ENCODE measurements around the gene CDH26.

The CDH26 gene

DNA sequence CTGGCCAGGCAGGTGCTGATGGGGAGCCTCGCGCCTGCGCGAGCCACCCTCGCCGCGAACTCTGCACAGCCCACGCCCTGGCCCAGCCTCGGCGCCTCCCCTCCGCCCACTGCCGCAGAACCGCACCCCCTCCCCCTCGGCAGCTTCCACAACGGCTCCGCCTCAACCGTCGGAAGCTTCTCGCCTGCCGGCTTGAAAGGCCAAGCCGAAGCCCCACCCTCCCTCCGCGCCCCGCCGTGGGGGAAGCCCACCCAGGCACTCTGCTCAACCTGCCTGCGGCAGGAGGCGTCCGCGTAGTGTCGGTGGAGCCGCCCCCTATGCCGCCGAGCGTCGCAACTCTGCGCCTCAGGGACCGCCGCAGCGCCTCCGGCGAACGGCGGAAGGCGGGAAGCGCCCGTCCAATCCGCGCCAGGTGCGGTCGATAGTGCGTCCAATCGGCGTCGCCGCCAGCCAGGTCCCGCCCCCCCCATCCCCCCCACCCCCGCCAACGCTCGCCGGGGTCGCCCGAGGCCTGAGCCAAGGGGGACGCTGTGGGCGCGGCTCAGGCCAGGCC is 24.9 kb upstream of the CDH26 start, which contains the start of gene SYCP2:
SYCP2 (minus strand) TSS at position 342 of the 553 bp plus-strand sequence. CDS start 11,224 bp downstream, outside the sequence.
- H3K27me3 ChIP-seq (ENCODE audit: control insufficient read depth in 1 of 2, insufficient read depth in 2 of 2, low read length in 2 of 2): no peaks in the 10 kb centered on the region
- no peaks in the 10 kb centered on the region for H3K9me3 ChIP-seq (ENCODE audit: control insufficient read depth in 1 of 2, low read length in 2 of 2)
- peak within 1 kb of the TSS; percentile 43 to 60 for H3K9ac ChIP-seq (ENCODE audit: low read depth in 1 of 2, low read length in 2 of 2)
- peak within 1 kb of the TSS; percentile 68 to 73 for H3K4me3 ChIP-seq (ENCODE audit: low read depth in 1 of 2, low read length in 2 of 2)
- H3K27ac ChIP-seq (ENCODE audit: low read depth, low read length): peak within 1 kb of the TSS; percentile 31
- H3K4me1 ChIP-seq (ENCODE audit: control insufficient read depth in 1 of 2, insufficient read depth in 2 of 2, low read length in 2 of 2): peaks cover 12 to 23% of the 10 kb centered on the region in 2 donors
- H3K36me3 ChIP-seq (ENCODE audit: control insufficient read depth in 1 of 2, insufficient read depth in 2 of 2, low read length in 2 of 2): no peaks in the 10 kb centered on the region

GRCh38 chr20:59933849-59934585 is 24.2 kb upstream of the CDH26 start:
- Histone ChIP-seq H3K4me1 (ENCODE audit: control insufficient read depth in 1 of 2, insufficient read depth in 2 of 2, low read length in 2 of 2) (peaks cover 19 to 29% of the 10 kb centered on the region in 2 donors), H3K9ac (ENCODE audit: low read depth in 1 of 2, low read length in 2 of 2) (peak overlapping the region; percentile 43 to 60), H3K27me3 (ENCODE audit: control insufficient read depth in 1 of 2, insufficient read depth in 2 of 2, low read length in 2 of 2) (no peaks in the 10 kb centered on the region), H3K27ac (ENCODE audit: low read depth, low read length) (peak overlapping the region; percentile 3), H3K4me3 (ENCODE audit: low read depth in 1 of 2, low read length in 2 of 2) (peak overlapping the region; percentile 68 to 73), H3K9me3 (ENCODE audit: control insufficient read depth in 1 of 2, low read length in 2 of 2) (no peaks in the 10 kb centered on the region), H3K36me3 (ENCODE audit: control insufficient read depth in 1 of 2, insufficient read depth in 2 of 2, low read length in 2 of 2) (no peaks in the 10 kb centered on the region)

- no peaks in the 10 kb centered on the region for H3K36me3 ChIP-seq (ENCODE audit: control insufficient read depth in 1 of 2, insufficient read depth in 2 of 2, low read length in 2 of 2)
- peaks cover 23 to 33% of the 10 kb centered on the region in 2 donors for H3K4me1 ChIP-seq (ENCODE audit: control insufficient read depth in 1 of 2, insufficient read depth in 2 of 2, low read length in 2 of 2)
- no peaks in the 10 kb centered on the region for H3K9me3 ChIP-seq (ENCODE audit: control insufficient read depth in 1 of 2, low read length in 2 of 2)
- H3K9ac ChIP-seq (ENCODE audit: low read depth in 1 of 2, low read length in 2 of 2): peak overlapping the region in 1 of 2 donors; percentile 1
- H3K27me3 ChIP-seq (ENCODE audit: control insufficient read depth in 1 of 2, insufficient read depth in 2 of 2, low read length in 2 of 2): no peaks in the 10 kb centered on the region
- H3K27ac ChIP-seq (ENCODE audit: low read depth, low read length): no peak overlapping the region
- no peak overlapping the region for H3K4me3 ChIP-seq (ENCODE audit: low read depth in 1 of 2, low read length in 2 of 2)
These were observed 22.6 kb upstream of the CDH26 start for GRCh38 chr20:59935457-59936185.

DNA sequence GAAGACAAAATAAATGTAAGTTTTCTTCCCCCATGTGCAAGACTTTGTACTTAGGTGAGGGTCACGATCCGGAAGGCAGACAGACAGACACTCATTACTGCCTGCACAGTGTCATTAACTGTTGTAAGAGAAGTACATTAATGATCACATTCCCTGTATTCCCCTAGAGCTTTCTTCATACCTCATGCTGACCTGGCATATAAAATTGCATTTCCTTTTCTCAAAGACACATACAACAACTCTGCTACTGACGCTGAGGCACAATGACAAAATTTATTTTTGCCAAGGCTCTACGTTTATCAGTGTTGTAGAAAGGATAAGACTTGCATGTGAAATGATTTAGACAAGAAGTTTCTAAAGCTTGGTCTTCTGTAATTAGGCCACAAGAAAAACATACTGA is 21.8 kb upstream of the CDH26 start:
- peak overlapping the region in 1 of 2 donors; percentile 1 for H3K9ac ChIP-seq (ENCODE audit: low read depth in 1 of 2, low read length in 2 of 2)
- H3K4me1 ChIP-seq (ENCODE audit: control insufficient read depth in 1 of 2, insufficient read depth in 2 of 2, low read length in 2 of 2): peaks cover 28 to 41% of the 10 kb centered on the region in 2 donors
- no peak overlapping the region for H3K4me3 ChIP-seq (ENCODE audit: low read depth in 1 of 2, low read length in 2 of 2)
- no peaks in the 10 kb centered on the region for H3K36me3 ChIP-seq (ENCODE audit: control insufficient read depth in 1 of 2, insufficient read depth in 2 of 2, low read length in 2 of 2)
- H3K27me3 ChIP-seq (ENCODE audit: control insufficient read depth in 1 of 2, insufficient read depth in 2 of 2, low read length in 2 of 2): no peaks in the 10 kb centered on the region
- no peaks in the 10 kb centered on the region for H3K9me3 ChIP-seq (ENCODE audit: control insufficient read depth in 1 of 2, low read length in 2 of 2)
- no peak overlapping the region for H3K27ac ChIP-seq (ENCODE audit: low read depth, low read length)

GRCh38 chr20:59937150-59937549 is 21.1 kb upstream of the CDH26 start:
- H3K36me3 ChIP-seq (ENCODE audit: control insufficient read depth in 1 of 2, insufficient read depth in 2 of 2, low read length in 2 of 2): no peaks in the 10 kb centered on the region
- peaks cover 35 to 46% of the 10 kb centered on the region in 2 donors for H3K4me1 ChIP-seq (ENCODE audit: control insufficient read depth in 1 of 2, insufficient read depth in 2 of 2, low read length in 2 of 2)
- H3K27ac ChIP-seq (ENCODE audit: low read depth, low read length): no peak overlapping the region
- no peaks in the 10 kb centered on the region for H3K27me3 ChIP-seq (ENCODE audit: control insufficient read depth in 1 of 2, insufficient read depth in 2 of 2, low read length in 2 of 2)
- H3K9ac ChIP-seq (ENCODE audit: low read depth in 1 of 2, low read length in 2 of 2): no peak overlapping the region
- no peaks in the 10 kb centered on the region for H3K9me3 ChIP-seq (ENCODE audit: control insufficient read depth in 1 of 2, low read length in 2 of 2)
- H3K4me3 ChIP-seq (ENCODE audit: low read depth in 1 of 2, low read length in 2 of 2): no peak overlapping the region

DNA sequence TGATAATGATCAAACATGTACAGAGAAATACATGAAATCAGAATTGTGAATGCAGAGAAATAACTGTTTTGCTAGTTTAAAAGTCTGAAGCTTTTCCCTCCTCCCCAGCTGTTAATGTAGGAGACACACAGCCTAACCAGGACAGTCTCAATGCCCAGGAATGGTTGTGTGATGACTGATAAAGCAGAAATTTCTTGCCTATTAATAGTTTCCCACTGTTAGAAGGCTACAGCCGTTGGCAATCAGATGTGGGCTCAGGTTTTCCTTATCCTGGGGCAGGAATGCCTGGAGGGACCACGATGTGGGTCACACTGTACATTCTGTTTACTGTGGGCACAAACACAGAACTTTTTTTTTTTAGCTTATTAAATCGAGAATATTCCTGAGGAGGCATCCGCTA is 20.0 kb upstream of the CDH26 start:
- Histone ChIP-seq H3K4me3 (ENCODE audit: low read depth in 1 of 2, low read length in 2 of 2) (peak overlapping the region; percentile 30 to 78), H3K9ac (ENCODE audit: low read depth in 1 of 2, low read length in 2 of 2) (peak overlapping the region in 1 of 2 donors; percentile 30)

GRCh38 chr20:59938696-59939051 is 19.5 kb upstream of the CDH26 start:
- Histone ChIP-seq H3K4me1 (ENCODE audit: control insufficient read depth in 1 of 2, insufficient read depth in 2 of 2, low read length in 2 of 2) (peaks cover 42 to 46% of the 10 kb centered on the region in 2 donors), H3K27ac (ENCODE audit: low read depth, low read length) (no peak overlapping the region), H3K4me3 (ENCODE audit: low read depth in 1 of 2, low read length in 2 of 2) (peak overlapping the region; percentile 78 to 92), H3K27me3 (ENCODE audit: control insufficient read depth in 1 of 2, insufficient read depth in 2 of 2, low read length in 2 of 2) (no peaks in the 10 kb centered on the region), H3K9ac (ENCODE audit: low read depth in 1 of 2, low read length in 2 of 2) (peak overlapping the region in 1 of 2 donors; percentile 30), H3K9me3 (ENCODE audit: control insufficient read depth in 1 of 2, low read length in 2 of 2) (no peaks in the 10 kb centered on the region), H3K36me3 (ENCODE audit: control insufficient read depth in 1 of 2, insufficient read depth in 2 of 2, low read length in 2 of 2) (peaks cover 0 to 13% of the 10 kb centered on the region in 2 donors)

More for the DNA sequence above, 20.0 kb upstream of the CDH26 start:
- H3K27me3 ChIP-seq (ENCODE audit: control insufficient read depth in 1 of 2, insufficient read depth in 2 of 2, low read length in 2 of 2): no peaks in the 10 kb centered on the region
- no peak overlapping the region for H3K27ac ChIP-seq (ENCODE audit: low read depth, low read length)
- H3K4me1 ChIP-seq (ENCODE audit: control insufficient read depth in 1 of 2, insufficient read depth in 2 of 2, low read length in 2 of 2): peaks cover 42 to 46% of the 10 kb centered on the region in 2 donors
- peaks cover 0 to 9% of the 10 kb centered on the region in 2 donors for H3K36me3 ChIP-seq (ENCODE audit: control insufficient read depth in 1 of 2, insufficient read depth in 2 of 2, low read length in 2 of 2)
- H3K9me3 ChIP-seq (ENCODE audit: control insufficient read depth in 1 of 2, low read length in 2 of 2): no peaks in the 10 kb centered on the region

- Histone ChIP-seq H3K27me3 (ENCODE audit: control insufficient read depth in 1 of 2, insufficient read depth in 2 of 2, low read length in 2 of 2) (no peaks in the 10 kb centered on the region), H3K9ac (ENCODE audit: low read depth in 1 of 2, low read length in 2 of 2) (peak overlapping the region; percentile 75 to 85), H3K9me3 (ENCODE audit: control insufficient read depth in 1 of 2, low read length in 2 of 2) (no peaks in the 10 kb centered on the region), H3K36me3 (ENCODE audit: control insufficient read depth in 1 of 2, insufficient read depth in 2 of 2, low read length in 2 of 2) (peaks cover 6 to 19% of the 10 kb centered on the region in 2 donors), H3K4me1 (ENCODE audit: control insufficient read depth in 1 of 2, insufficient read depth in 2 of 2, low read length in 2 of 2) (peaks cover 42 to 44% of the 10 kb centered on the region in 2 donors), H3K27ac (ENCODE audit: low read depth, low read length) (peak overlapping the region; percentile 92), H3K4me3 (ENCODE audit: low read depth in 1 of 2, low read length in 2 of 2) (peak overlapping the region; percentile 78 to 92)
These were observed 19.0 kb upstream of the CDH26 start for GRCh38 chr20:59939052-59939878.

DNA sequence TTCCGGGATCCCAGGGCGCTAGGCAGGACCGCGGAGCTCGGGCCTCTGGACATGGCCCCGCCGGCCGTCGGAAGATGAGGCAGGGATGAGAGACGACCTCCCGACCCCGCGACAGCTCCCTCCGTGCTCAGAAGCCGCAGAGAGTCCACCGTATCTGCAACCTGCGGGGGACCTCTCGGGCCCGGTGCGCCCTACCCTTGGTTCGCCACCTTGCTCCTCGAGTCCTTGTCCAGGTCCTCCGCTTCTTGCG is 18.4 kb upstream of the CDH26 start:
- H3K4me1 ChIP-seq (ENCODE audit: control insufficient read depth in 1 of 2, insufficient read depth in 2 of 2, low read length in 2 of 2): peaks cover 42% of the 10 kb centered on the region in 2 donors
- H3K9ac ChIP-seq (ENCODE audit: low read depth in 1 of 2, low read length in 2 of 2): peak overlapping the region; percentile 75 to 85
- H3K9me3 ChIP-seq (ENCODE audit: control insufficient read depth in 1 of 2, low read length in 2 of 2): no peaks in the 10 kb centered on the region
- H3K4me3 ChIP-seq (ENCODE audit: low read depth in 1 of 2, low read length in 2 of 2): peak overlapping the region; percentile 78 to 92
- H3K27me3 ChIP-seq (ENCODE audit: control insufficient read depth in 1 of 2, insufficient read depth in 2 of 2, low read length in 2 of 2): no peaks in the 10 kb centered on the region
- H3K36me3 ChIP-seq (ENCODE audit: control insufficient read depth in 1 of 2, insufficient read depth in 2 of 2, low read length in 2 of 2): peaks cover 11 to 24% of the 10 kb centered on the region in 2 donors
- peak overlapping the region; percentile 92 for H3K27ac ChIP-seq (ENCODE audit: low read depth, low read length)

All from duodenal mucosa (tissue), 2 donors.